A673 (cell line): ENCODE results near the gene CRELD2.

ENCODE experiments used
- EZH2 ChIP-seq: fragments of 200-600 bp; sonication (generic); IDR thresholded peaks from 2 replicates; pipeline ENCODE4 v1.6.1; 2017; ENCODE audit warnings: borderline replicate concordance, low read depth, mild to moderate bottlenecking, mixed read lengths, antibody characterized with exemption, low read length; ENCODE audit not compliant: poor library complexity, severe bottlenecking
- TF ChIP-seq, protein P1 (sequence below): fragments of 300-800, 200-600 bp; sonication (generic); conservative IDR thresholded peaks from 2 replicates; pipeline ENCODE4 v1.5.1; 2017; ENCODE audit warnings: low read depth, mild to moderate bottlenecking, antibody characterized with exemption, low read length, moderate library complexity, mixed read lengths

DNA sequence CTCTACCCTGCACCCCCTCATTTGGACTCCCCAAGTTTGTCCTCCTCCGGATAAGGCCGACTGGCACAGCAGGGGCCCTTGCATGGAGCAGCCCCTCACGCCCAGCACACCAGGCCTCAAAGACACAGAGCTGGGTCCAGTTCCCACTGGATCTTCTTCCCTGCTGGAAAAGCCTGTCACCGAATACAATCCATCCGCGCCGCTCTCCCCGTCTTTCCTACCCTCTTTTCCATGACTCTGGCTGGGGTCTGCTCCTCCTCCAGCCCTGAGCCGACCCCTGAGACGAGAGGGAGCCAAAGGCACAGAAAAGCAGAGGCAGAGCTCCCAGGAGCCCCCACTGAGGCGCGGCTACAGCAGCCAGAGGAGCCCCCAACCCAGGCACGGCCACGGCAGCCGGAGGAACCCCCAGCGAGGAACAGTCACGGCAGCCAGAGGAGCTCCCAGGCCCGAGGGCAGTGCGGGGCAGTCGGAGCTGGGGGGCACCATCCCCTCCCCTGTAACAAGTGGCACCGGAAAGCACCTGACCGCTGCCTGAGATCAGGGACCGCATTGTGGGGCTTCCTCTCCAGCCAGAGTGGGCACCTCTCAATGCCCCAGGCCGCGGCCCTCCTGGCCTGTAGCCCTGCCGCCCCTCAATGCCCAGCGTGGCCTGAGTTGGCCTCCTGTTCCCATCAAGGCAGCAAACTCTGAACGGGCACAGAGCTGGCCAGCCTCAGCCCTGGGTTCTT is 12.2 kb upstream of the CRELD2 start:
- TF ChIP-seq, protein P1, sequence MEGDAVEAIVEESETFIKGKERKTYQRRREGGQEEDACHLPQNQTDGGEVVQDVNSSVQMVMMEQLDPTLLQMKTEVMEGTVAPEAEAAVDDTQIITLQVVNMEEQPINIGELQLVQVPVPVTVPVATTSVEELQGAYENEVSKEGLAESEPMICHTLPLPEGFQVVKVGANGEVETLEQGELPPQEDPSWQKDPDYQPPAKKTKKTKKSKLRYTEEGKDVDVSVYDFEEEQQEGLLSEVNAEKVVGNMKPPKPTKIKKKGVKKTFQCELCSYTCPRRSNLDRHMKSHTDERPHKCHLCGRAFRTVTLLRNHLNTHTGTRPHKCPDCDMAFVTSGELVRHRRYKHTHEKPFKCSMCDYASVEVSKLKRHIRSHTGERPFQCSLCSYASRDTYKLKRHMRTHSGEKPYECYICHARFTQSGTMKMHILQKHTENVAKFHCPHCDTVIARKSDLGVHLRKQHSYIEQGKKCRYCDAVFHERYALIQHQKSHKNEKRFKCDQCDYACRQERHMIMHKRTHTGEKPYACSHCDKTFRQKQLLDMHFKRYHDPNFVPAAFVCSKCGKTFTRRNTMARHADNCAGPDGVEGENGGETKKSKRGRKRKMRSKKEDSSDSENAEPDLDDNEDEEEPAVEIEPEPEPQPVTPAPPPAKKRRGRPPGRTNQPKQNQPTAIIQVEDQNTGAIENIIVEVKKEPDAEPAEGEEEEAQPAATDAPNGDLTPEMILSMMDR, result no peak
- no peak for TF ChIP-seq EZH2
